K562 (cell line): Measurements from ENCODE around the gene NQO2. TPM values are rescaled to one million over a fixed set of nuclear protein-coding genes. Genes with fewer than 3 reads are reported as not detected.
A peak's percentile ranks its signal among the peaks of the same experiment; 100 is the strongest.

Experiments used
- ARID4B ChIP-seq: sonication (generic); formaldehyde crosslinking; IDR thresholded peaks from 2 replicates; pipeline ENCODE4 v1.8.0; 2022; ENCODE audit warnings: mild to moderate bottlenecking, missing genetic modification reagents
- CEBPG ChIP-seq, 3 experiments: fragments of 200-800 bp in 1 of 3; sonication (Bioruptor generic) in 1 of 3; sonication (generic) in 1 of 3; formaldehyde crosslinking in 1 of 3; IDR thresholded peaks in 2 of 3; conservative IDR thresholded peaks in 1 of 3; 2 replicates each; pipeline versions ENCODE4 v1.6.1 to v1.8.0; 2016 to 2022; ENCODE audit warnings: missing compliant biosample characterization in 2 of 3, missing genetic modification characterization in 2 of 3, mild to moderate bottlenecking in 1 of 3, missing genetic modification reagents in 1 of 3
- FOXA3 ChIP-seq, 2 experiments: fragments of 450-650 bp in 1 of 2; sonication (generic) in 1 of 2; formaldehyde crosslinking; IDR thresholded peaks in 1 of 2; conservative IDR thresholded peaks in 1 of 2; 2 replicates each; pipeline versions ENCODE4 v1.4.0 to v1.8.0; 2020 to 2022; ENCODE audit warnings: mild to moderate bottlenecking in 2 of 2, missing genetic modification reagents in 1 of 2
- HNRNPUL1 ChIP-seq: fragments of 200-400 bp; formaldehyde crosslinking; IDR thresholded peaks from 2 replicates; pipeline ENCODE4 v1.6.1; 2017; ENCODE audit warnings: low read length
- KAT2B ChIP-seq: IDR thresholded peaks from one replicate; pipeline ENCODE4 v1.6.1; 2012; ENCODE audit warnings: low read depth, mild to moderate bottlenecking, control low read depth, inconsistent platforms, low read length, moderate library complexity
- NBN ChIP-seq: fragments of 450-650 bp; IDR thresholded peaks from 2 replicates; pipeline ENCODE4 v1.6.1; 2016; ENCODE audit warnings: low read depth, mild to moderate bottlenecking
- POLR3A ChIP-seq: IDR thresholded peaks from 2 replicates; pipeline ENCODE4 v1.6.1; 2011; ENCODE audit warnings: borderline replicate concordance, mild to moderate bottlenecking, moderate library complexity; ENCODE audit not compliant: insufficient read length, insufficient read depth; ENCODE audit errors: extremely low read depth
- RB1 ChIP-seq: fragments of 450-650 bp; IDR thresholded peaks from 2 replicates; pipeline ENCODE4 v1.6.1; 2017; ENCODE audit warnings: low read depth, mild to moderate bottlenecking
- ZBTB26 ChIP-seq: fragments of 450-650 bp; formaldehyde crosslinking; IDR thresholded peaks from 2 replicates; pipeline ENCODE4 v1.4.0; 2022; ENCODE audit warnings: missing genetic modification characterization
- ZNF12 ChIP-seq: sonication (generic); formaldehyde crosslinking; IDR thresholded peaks from 2 replicates; pipeline ENCODE4 v1.4.0; 2020; ENCODE audit warnings: mild to moderate bottlenecking, missing genetic modification reagents
- polyA plus RNA-seq, 8 experiments: library from polyadenylated mRNA; depleted of rRNA in 4 of 8; stranded (reverse) in 5 of 8; unstranded in 3 of 8; fragments of >200 nt; fragmentation: Nextera tagmentation in 2 of 8; fragmentation: Illumina TruSeq in 1 of 8; extraction: Ambion mirVana in 2 of 8; extraction: Trizol in 1 of 8; gene quantifications; 2 replicates each; pipeline versions ENCODE4 v1.2.1 to v1.2.3, GENCODE V29; 2011 to 2014; ENCODE audit warnings: inconsistent platforms in 1 of 8, missing spikeins in 1 of 8
- total RNA-seq, 7 experiments: library from RNA; depleted of rRNA in 6 of 7; stranded (reverse); fragments of >200 nt in 6 of 7; fragmentation: Illumina TruSeq in 2 of 7; extraction: Trizol in 2 of 7; gene quantifications; 2 replicates each; pipeline versions ENCODE4 v1.2.1 to v1.2.3, GENCODE V29; 2011 to 2021; ENCODE audit warnings: low replicate concordance in 1 of 7
- TF ChIP-seq, protein P1 (sequence below): IDR thresholded peaks from 3 replicates; pipeline ENCODE4 v1.6.1; 2011; ENCODE audit warnings: borderline replicate concordance, mild to moderate bottlenecking, moderate library complexity; ENCODE audit not compliant: insufficient read length; ENCODE audit errors: extremely low read depth
- TF ChIP-seq, protein P2 (sequence below): fragments of 250-450 bp; sonication (Bioruptor Pico); IDR thresholded peaks from 2 replicates; pipeline ENCODE4 v1.5.0; 2021; ENCODE audit warnings: mild to moderate bottlenecking, moderate library complexity

Gene NQO2
- total and polyA plus RNA-seq, 9 of the 15 experiments (the other 6 are each of a cell fraction or from before 2014, with no cell fraction given): 54.6 to 214 (median 116) TPM

DNA sequence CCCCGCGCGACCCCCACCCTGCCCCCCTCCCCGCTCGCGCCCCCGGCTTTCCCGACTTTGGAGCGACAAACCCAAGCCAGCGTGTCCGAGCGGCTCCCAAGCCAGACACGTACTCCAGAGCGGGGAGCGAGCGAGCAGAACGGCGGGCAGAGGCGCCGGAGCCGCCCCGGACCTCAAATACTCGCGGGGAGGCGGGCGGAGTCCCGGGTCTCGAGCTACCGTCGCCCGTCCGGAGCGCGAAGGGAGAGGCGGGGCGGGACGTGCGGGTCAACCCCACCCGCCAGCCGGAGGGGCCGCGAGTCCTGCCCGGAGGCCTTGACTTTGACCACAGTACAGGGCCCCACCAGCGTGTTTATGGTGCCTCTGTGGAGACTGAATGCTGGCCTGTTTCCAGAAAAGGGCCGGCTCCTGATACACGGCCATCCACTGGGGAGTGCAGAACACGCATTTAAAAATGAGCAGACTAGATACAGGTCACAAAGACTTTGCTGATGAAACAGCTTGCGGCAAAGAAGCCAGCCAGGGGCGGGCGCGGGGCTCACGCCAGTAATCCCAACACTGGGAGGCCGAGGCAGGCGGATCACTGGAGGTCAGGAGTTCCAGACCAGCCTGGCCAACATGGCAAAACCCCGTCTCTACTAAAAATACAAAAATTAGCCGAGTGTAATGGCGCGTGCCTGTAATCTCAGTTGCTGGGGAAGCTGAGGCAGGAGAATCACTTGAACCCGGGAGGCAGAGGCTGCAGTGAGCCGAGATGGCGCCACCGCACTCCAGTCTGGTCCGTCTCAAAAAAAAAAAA, 28.1 kb upstream of the NQO2 start, which contains the start of gene SERPINB6 (continued):
- no peak for TF ChIP-seq ZBTB26 (CRISPR knock-in tag)
- TF ChIP-seq HNRNPUL1: no peak
- peak in 1 of 2 experiments; percentile 53; a peak in 1 of 4 replicates for TF ChIP-seq FOXA3 (CRISPR knock-in tag; conservative IDR thresholded peaks at IDR 0.05 in 1 of 2, IDR thresholded peaks at IDR 0.05 in 1 of 2)
- peak; percentile 34 for TF ChIP-seq RB1
- no peak for TF ChIP-seq POLR3A
- TF ChIP-seq KAT2B: no peak
- TF ChIP-seq NBN: peak; percentile 55; the same call in 1 of the 2 replicates
- TF ChIP-seq CEBPG (CRISPR knock-in tag; IDR thresholded peaks at IDR 0.05): peak; percentile 81; the same call in 1 of the 2 replicates
- peak in 1 of 2 experiments; percentile 63; a peak in 3 of 4 replicates for TF ChIP-seq CEBPG (tag; conservative IDR thresholded peaks at IDR 0.05 in 1 of 2, IDR thresholded peaks at IDR 0.05 in 1 of 2)
- TF ChIP-seq, protein P1, sequence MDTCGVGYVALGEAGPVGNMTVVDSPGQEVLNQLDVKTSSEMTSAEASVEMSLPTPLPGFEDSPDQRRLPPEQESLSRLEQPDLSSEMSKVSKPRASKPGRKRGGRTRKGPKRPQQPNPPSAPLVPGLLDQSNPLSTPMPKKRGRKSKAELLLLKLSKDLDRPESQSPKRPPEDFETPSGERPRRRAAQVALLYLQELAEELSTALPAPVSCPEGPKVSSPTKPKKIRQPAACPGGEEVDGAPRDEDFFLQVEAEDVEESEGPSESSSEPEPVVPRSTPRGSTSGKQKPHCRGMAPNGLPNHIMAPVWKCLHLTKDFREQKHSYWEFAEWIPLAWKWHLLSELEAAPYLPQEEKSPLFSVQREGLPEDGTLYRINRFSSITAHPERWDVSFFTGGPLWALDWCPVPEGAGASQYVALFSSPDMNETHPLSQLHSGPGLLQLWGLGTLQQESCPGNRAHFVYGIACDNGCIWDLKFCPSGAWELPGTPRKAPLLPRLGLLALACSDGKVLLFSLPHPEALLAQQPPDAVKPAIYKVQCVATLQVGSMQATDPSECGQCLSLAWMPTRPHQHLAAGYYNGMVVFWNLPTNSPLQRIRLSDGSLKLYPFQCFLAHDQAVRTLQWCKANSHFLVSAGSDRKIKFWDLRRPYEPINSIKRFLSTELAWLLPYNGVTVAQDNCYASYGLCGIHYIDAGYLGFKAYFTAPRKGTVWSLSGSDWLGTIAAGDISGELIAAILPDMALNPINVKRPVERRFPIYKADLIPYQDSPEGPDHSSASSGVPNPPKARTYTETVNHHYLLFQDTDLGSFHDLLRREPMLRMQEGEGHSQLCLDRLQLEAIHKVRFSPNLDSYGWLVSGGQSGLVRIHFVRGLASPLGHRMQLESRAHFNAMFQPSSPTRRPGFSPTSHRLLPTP: no peak
- no peak for TF ChIP-seq ZNF12 (CRISPR knock-in tag)
- TF ChIP-seq, protein P2, sequence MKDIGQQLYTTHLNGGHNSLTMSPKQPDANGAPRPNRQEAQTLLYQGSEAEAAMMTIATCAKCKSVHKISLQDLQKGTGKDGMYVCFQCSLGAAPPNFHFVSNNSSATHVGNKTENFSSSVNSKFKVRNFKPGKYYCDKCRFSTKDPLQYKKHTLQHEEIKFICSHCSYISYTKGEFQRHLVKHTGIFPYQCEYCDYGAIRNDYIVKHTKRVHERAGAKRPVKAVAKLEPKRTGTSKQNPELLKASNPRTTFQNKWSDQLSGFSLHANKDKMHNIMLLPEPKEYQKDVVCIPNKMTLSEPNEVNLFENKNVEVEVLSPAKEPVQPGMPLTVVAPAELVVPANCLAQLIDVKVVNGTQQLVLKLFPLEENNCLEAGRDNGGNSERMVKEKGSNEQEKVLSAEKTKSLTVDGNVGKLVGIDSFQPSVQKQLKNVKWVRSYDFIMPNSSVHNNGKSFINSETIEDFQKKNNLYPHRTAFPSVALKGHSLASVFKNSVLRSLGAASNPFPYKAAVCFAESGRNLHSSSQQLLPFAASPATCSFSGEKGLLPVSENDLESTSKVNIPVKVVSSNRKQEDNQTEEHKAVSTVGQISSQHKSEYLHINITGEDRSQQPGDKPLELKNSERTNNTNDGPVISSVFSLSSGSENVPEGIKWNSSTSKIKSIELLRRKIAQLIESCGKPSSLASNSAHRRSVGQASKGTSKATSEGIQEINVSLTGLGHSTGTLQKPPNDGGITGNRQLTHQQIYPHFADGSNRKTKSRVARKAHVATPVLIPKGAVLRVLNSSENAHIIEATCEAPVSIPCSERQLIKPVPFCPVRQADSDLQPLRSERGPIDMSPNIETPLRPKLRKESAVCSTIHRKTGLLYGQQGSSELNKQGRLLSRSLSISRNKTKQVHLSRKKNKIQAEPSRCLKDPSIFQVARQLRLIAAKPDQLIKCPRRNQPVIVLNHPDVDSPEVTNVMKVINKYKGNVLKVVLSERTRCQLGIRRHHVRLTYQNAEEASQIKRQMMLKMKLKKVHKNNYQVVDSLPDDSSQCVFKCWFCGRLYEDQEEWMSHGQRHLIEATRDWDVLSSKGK (CRISPR knock-in tag): no peak
- peak; percentile 68; the same call in 1 of the 2 replicates for TF ChIP-seq ARID4B (CRISPR knock-in tag)
